ENCODE results near the gene UBE2Q2. TPM values are rescaled to one million over a fixed set of nuclear protein-coding genes. Genes with fewer than 3 reads are reported as not detected.

The UBE2Q2 gene
- polyA plus RNA-seq, 1 of the 3 experiments (the other 2 are of a cell fraction): 14.5 TPM

- TF ChIP-seq TAF1 (IDR thresholded peaks at IDR 0.05; ENCODE audit: borderline replicate concordance, low read depth, low read length): no peak
- Histone ChIP-seq H3K27me3 (ENCODE audit: insufficient read depth) (no peaks in the 10 kb centered on the region), H3K4me2 (no peak overlapping the region), H4K20me1 (ENCODE audit: insufficient read depth) (no peaks in the 10 kb centered on the region), H3K9me3 (no peaks in the 10 kb centered on the region), H3K4me1 (ENCODE audit: control insufficient read depth in 1 of 2, insufficient read depth in 2 of 2, low read depth in 1 of 2, low read length in 1 of 2) (no peaks in the 10 kb centered on the region; a peak in 1 of 4 replicates), H3K36me3 (replicated peaks in 1 of 2; ENCODE audit: control insufficient read depth in 1 of 2, insufficient read depth in 2 of 2, low read length in 1 of 2) (no peaks in the 10 kb centered on the region), H3K9me2 (no peaks in the 10 kb centered on the region), H3K4me3 (ENCODE audit: low read depth in 2 of 2, low read length in 1 of 2) (no peak overlapping the region), H3K27ac (ENCODE audit: low read depth in 2 of 2, low read length in 1 of 2) (no peak overlapping the region), H2AFZ (ENCODE audit: low read depth) (no peak overlapping the region), H3K79me2 (ENCODE audit: insufficient read depth) (no peaks in the 10 kb centered on the region), H3K9ac (no peak overlapping the region), H3F3A (replicated peaks; ENCODE audit: insufficient read depth) (no peaks in the 10 kb centered on the region)
- CTCF ChIA-PET: interaction anchor here (0.9 to 1.3 kb wide), 2 partner anchors 18 kb away, joined by 3 read pairs; no protein-coding TSS in a partner anchor
- POLR2A ChIA-PET: no interaction called here
- no peak for DNase-seq
- WGBS (ENCODE audit: low lambda C conversion rate): 51% methylated on average over 2 of the region's 2 CpGs
Observed at GRCh38 chr15:75820206-75820605, 23.0 kb upstream of the UBE2Q2 start.

- CTCF ChIA-PET: interaction anchor here (0.7 to 3.1 kb wide), 4 partner anchors 13 to 100 kb away, joined by 3 to 10 read pairs (median 4); no protein-coding TSS in a partner anchor
- Histone ChIP-seq H3K4me2 (no peak overlapping the region), H4K20me1 (ENCODE audit: insufficient read depth) (no peaks in the 10 kb centered on the region), H3K27me3 (ENCODE audit: insufficient read depth) (no peaks in the 10 kb centered on the region), H3F3A (replicated peaks; ENCODE audit: insufficient read depth) (no peaks in the 10 kb centered on the region), H3K9ac (no peak overlapping the region), H3K9me3 (no peaks in the 10 kb centered on the region), H3K27ac (ENCODE audit: low read depth in 2 of 2, low read length in 1 of 2) (no peak overlapping the region), H2AFZ (ENCODE audit: low read depth) (no peak overlapping the region), H3K36me3 (replicated peaks in 1 of 2; ENCODE audit: control insufficient read depth in 1 of 2, insufficient read depth in 2 of 2, low read length in 1 of 2) (no peaks in the 10 kb centered on the region), H3K79me2 (ENCODE audit: insufficient read depth) (no peaks in the 10 kb centered on the region), H3K4me3 (ENCODE audit: low read depth in 2 of 2, low read length in 1 of 2) (no peak overlapping the region), H3K4me1 (ENCODE audit: control insufficient read depth in 1 of 2, insufficient read depth in 2 of 2, low read depth in 1 of 2, low read length in 1 of 2) (no peaks in the 10 kb centered on the region; a peak in 1 of 4 replicates), H3K9me2 (no peaks in the 10 kb centered on the region)
- no peak for DNase-seq
- 95% methylated on average over 4 of the region's 4 CpGs for WGBS (ENCODE audit: low lambda C conversion rate)
- TF ChIP-seq JUND (IDR thresholded peaks at IDR 0.05) (no peak), TEAD4 (IDR thresholded peaks at IDR 0.05; ENCODE audit: borderline replicate concordance, insufficient read depth) (no peak), YY1 (IDR thresholded peaks at IDR 0.05; ENCODE audit: low read depth) (no peak), POLR2AphosphoS5 (IDR thresholded peaks at IDR 0.05; ENCODE audit: low read depth, low read length) (no peak), FOXM1 (IDR thresholded peaks at IDR 0.05; ENCODE audit: low read depth) (no peak), ELF1 (IDR thresholded peaks at IDR 0.05) (no peak), MXI1 (IDR thresholded peaks at IDR 0.05; ENCODE audit: low read depth, low read length) (no peak), USF2 (IDR thresholded peaks at IDR 0.05; ENCODE audit: borderline replicate concordance, low read depth, low read length) (no peak), EP300 (IDR thresholded peaks at IDR 0.05; ENCODE audit: borderline replicate concordance in 1 of 2, low read depth in 1 of 2, low read length in 1 of 2) (no peak), IRF3 (IDR thresholded peaks at IDR 0.05; ENCODE audit: low read depth, low read length) (no peak), EZH2phosphoT487 (IDR thresholded peaks at IDR 0.05; ENCODE audit: borderline replicate concordance, low read depth) (no peak), TCF12 (IDR thresholded peaks at IDR 0.05) (no peak), TAF1 (IDR thresholded peaks at IDR 0.05; ENCODE audit: borderline replicate concordance, low read depth, low read length) (no peak), NFIC (IDR thresholded peaks at IDR 0.05; ENCODE audit: borderline replicate concordance) (no peak), RFX5 (IDR thresholded peaks at IDR 0.05; ENCODE audit: low read length) (no peak), GATA2 (CRISPR knock-in tag; IDR thresholded peaks at IDR 0.05) (no peak), USF1 (IDR thresholded peaks at IDR 0.05; ENCODE audit: borderline replicate concordance, low read depth) (no peak), CHD2 (IDR thresholded peaks at IDR 0.05; ENCODE audit: low read length, partially characterized antibody) (no peak), CTCF (IDR thresholded peaks at IDR 0.05) (no peak), SMC3 (IDR thresholded peaks at IDR 0.05; ENCODE audit: low read depth, low read length) (no peak)
- POLR2A ChIA-PET: no interaction called here
Observed at GRCh38 chr15:75821786-75822345, 21.4 kb upstream of the UBE2Q2 start.
